HG03159 (cell line): ENCODE results near the gene EMILIN2.
"Not testable (repeated sequence)": the region's sequence is repeated elsewhere in the genome, so short reads cannot be mapped to it uniquely, and the experiment has no call there.

Source experiments
- ATAC-seq: cut with Tn5 transposase; IDR thresholded peaks from one replicate; pipeline ENCODE4 v1.9.1; 2021; ENCODE audit warnings: mild to moderate bottlenecking, moderate library complexity; ENCODE audit not compliant: unreplicated experiment

EMILIN2 gene

DNA sequence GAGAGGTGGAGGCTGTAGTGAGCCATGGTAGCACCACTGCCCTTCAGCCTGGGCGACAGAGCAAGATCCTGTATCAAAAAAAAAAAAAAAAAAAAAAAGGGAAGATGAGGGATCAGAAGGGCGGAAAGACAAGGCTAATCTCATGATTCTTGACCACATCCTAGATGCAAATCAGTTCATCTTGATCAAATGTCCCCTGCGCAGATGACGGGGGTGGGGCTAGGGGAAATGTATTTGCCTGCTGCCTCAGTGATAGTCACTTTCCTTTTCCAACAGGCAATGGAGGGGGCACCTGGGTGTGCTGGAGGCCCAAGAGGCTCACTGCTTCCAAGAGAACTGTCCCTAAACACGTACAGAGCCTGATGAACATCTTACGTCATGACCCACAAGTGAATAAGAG lies 3.7 kb upstream of the EMILIN2 start:
- ATAC-seq = no peak

DNA sequence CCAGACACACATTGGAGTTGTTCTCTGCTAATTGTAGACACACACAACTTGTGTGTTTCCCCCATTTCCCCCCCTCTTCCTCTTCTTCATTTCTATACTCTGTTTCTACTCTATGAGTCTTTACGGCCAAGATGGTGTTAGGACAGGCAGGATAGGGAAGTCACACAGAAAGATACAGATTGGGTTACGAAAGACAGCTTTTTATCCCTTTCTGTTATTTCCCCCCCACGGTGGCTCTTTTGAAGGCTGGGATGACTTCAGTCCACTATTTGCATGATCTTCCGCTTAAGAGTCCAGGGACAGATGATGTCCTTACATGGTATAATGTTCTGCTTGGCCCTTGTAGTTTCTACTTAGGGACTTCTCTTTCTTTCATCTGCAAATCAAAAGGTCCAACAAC lies 1.6 kb upstream of the EMILIN2 start:
- no peak for ATAC-seq

DNA sequence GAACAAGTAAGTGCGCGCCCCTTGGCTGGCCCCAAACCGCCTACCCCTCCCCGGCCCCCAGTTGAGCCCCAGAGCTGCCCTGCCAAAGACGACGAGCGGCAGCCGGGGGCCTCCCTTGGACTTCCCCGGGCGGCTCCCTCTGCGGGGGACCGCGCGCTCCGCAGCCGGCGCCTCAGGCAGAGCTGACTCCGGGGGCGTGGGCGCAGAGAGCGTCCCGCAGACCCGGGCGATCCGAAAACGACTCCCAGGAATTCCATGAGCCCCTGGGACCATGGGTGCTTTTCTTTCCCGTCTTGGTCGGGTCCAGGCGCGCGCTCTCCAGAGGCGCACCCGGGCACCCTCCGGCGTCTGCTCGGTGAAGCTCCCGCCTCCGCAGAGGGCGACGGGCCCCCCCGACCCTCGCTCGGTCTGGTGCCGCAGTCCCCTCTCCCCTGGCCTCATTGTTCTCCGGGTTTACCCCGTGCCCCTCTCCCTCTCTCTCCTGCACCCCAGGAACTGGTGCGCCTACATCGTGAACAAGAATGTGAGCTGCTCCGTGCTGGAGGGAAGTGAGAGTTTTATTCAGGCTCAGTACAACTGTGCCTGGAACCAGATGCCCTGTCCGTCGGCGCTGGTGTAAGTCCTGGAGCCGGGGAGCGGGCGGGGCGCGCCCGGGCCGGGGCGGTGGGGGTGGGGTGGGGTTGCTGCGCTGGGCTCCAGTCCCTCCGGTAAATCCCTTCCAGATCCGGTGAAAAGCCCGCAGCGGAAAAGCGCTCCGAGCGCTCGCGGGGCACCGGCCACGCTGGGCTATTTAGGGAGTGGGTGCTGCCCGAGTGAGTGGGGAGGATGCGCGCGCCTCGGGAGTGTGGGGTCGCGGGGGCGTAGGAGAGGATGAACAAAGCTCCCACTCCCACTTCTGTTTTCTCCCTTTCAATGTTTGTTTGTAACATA lies 776 bp downstream of the EMILIN2 start:
- ATAC-seq = peak; percentile 42

DNA sequence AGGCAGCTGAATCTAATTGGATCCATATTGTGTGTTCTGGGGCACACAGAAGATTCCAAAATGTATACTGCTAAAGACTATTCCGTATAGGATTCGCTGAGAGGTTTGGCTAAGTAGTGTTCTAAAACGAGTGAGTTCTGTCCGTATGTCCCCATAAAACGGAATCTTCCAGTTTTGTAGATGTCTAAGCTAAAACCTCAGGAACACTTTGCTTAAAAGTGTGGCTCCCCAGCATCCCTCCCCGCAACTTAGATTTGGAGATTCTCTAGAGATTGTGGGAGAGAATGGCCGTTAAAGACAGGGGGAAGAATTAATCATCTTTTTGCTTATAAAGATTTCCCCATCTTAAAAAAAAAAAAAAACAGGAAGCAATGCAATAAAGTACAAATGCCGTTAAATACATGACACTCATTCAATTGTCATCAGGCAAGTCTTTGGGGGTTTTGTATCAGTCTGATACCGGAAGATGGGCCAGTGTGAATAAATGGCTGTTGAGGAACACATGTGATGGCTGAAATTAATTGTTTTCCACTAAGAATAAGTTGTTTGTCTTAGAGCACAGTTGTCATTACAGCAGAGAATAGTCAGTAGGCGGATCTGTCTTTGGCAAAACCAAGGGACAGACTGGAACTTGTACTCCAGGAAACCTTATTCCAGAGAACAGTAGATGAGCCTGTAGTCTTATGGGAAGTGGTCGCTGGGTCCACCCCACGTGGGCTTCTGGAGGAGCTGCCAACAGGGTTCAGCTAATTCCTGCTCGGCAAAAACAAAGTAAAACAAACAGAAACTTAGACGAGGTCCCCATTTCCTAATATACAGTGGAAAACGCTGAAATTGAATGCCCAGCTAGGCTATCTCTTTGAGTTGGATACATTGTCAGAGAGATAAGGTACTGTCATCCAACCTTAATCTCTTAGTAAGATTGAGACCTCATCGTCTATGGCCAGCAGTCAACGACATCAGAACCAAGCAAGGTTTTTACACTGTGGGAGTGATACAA lies 1.7 kb downstream of the EMILIN2 start:
- no peak for ATAC-seq

DNA sequence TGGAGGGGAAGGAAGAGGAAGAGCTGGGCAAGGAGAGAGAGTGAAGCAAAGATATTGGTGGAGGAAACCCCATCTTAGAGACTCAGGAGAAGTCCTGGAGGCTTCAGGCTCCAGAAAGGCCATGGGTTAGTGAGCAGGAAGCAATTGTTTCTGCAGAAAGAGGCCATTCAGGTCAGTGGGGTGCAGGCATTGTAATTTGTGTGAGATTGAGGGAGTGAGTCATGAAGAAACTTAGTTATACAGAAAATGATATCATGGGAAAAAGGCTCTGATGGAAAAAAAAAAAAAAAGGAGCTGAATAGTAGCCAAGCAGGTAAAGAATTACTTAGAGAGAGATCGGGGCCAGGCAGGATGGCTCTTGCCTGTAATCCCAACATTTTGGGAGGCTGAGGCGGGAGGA lies 4.0 kb downstream of the EMILIN2 start:
- ATAC-seq = no peak

DNA sequence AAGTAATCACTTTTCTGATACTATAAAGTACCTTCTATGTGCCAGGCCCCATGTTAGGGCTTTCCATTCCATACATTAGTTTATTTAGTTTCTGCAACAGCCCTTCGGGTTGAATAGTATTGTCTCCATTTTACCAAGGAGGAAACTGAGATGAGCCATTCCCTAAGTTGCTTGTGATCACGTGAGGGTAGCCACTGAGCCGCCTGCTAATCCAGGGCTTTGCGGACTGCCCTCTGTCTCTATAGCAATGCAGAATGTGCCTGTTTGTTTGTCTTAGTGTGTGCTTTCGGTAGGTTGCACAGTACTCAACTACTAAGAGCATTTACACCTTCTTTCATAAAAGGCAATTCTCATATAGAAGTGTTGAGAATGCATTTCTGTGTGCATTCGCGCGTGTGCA lies 5.0 kb downstream of the EMILIN2 start:
- no peak for ATAC-seq

DNA sequence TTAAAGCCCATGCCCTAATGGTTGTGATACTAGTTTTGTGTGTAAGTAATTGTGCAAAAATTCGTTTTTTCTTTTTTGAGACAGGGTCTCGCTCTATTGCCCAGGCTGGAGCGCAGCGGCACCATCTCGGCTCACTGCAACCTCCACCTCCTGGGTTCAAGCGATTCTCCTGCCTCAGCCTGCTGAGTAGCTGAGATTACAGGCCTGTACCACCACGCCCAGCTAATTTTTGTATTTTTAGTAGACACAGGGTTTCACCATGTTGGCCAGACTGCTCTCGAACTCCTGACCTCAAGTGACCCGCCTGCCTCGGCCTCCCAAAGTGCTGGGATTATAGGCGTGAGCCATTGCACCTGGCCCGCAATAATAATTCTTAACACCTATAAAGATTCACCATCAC lies 5.7 kb downstream of the EMILIN2 start:
- ATAC-seq = not testable (repeated sequence)

DNA sequence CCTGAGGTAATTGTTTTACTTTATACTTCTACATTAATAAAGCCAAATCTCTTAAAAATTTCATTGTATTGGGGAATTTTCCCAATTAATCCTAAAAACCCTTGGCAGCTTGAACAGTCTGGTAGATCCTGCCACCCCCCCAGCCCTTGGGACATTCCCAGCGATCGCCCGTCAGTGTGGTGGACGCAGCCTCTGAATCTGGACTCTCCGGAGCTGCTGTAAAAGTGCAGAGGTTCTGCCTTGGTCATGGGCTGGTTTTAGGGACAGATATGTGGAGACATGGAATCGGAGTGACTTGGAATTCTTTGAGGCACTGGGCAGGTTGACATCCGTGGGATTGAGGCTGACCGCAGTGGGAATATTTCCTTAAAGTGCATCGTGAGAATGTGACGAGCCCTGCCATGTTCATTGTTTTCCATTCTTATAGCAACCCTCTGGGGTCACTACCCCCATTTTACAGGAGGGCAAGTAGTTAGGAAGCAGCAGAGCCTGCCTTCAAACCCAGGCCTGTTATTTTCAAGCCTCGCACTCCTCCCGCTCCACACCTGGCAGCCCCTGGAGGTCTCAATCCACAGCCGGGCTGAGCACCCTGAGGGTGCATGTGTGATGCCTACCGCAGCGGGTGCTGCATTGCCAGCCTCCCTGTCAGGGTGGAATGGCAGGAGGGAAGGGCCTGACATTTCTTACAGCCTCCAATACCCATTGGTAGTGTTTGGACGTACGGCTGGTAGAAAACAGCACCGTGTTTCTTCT lies 6.5 kb downstream of the EMILIN2 start:
- no peak for ATAC-seq

DNA sequence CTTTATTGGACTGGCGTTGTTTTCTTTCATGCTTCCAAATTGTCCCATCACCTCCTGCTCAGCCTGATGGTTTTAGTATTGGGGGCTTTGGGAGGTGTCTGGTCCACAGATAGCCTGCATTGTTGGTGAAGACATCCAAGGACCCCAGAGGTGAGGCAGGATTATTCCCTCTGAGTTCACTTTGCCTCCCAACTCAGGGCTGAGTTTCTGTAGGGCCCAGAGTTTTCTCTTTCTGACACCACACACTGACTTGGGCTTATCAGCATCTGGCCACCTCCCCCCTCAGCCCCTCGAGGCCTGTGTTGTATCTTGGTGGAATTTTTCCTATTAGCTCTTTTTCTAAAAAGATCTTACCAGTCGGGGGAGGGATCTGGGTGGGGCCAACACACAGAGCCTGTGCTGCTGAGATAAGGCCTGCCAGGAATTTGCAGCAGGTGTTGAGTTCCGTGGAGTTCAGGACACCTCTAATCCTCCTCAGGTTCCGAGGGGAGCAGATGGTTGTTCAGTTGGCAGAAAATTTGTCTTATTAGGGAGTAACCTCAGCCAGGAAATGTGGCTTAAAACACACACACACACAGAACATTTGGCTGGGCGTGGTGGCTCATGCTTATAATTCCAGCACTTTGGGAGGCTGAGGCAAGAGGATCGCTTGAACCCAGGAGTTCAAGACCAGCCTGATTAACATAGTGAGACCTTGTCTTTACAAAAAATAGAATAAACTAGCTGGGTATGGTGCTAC lies 7.3 kb downstream of the EMILIN2 start:
- ATAC-seq = no peak

DNA sequence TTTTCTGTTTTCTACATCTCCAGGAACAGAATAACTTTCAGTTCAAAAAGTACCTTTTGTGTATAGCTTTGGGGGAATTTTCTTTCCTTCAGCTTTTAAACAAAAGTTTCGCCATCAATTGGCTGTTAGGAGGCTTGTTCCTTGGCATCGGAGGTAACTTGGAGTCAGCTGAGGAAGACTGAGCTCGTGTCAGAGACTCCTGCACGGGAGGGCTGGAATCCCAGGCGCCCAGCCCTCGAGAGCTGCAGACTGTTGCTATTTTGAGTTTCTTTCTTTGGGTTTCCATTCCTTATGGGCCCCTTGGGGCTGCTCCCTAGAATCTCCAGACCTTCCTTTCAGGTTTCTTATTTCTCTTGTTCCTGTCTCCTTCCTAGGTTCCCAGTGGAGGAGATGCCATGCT lies 8.1 kb downstream of the EMILIN2 start:
- no peak for ATAC-seq

DNA sequence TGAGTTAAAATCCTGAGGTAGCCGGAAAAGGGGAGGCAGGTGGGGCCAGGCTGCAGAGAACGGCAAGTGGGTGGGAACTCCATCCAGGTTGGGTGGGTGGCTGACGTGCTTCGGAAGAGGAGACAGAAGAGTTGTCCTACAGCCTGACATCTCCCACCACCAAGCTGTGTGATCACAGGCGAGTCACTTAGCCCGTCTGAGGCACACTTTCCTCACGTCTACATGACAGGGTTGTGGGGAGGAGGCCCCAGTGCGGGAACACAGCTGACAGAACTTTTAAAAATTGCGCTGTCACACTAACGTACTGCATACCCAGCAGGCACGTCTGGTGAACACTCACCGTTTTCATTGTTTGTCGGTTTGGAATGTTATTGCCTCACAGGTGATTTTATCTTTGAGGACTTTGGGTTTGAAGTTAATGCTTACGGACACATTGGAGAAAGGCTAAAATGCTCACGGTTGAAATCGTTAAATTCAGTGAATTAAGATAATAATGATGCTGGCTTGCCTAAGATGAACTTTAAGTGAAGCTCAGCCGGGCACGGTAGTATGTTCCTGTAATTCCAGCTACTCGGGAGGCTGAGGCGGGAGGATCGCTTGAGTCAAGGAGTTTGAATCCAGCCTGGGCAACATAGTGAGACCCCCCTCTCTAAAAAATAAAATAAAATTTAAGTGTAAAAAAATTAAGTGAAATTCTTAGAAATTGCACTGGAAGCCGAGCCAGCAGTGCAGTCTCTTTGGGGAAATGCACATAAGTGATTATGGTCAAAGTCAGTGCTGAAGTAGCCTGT lies 8.9 kb downstream of the EMILIN2 start:
- no peak for ATAC-seq

DNA sequence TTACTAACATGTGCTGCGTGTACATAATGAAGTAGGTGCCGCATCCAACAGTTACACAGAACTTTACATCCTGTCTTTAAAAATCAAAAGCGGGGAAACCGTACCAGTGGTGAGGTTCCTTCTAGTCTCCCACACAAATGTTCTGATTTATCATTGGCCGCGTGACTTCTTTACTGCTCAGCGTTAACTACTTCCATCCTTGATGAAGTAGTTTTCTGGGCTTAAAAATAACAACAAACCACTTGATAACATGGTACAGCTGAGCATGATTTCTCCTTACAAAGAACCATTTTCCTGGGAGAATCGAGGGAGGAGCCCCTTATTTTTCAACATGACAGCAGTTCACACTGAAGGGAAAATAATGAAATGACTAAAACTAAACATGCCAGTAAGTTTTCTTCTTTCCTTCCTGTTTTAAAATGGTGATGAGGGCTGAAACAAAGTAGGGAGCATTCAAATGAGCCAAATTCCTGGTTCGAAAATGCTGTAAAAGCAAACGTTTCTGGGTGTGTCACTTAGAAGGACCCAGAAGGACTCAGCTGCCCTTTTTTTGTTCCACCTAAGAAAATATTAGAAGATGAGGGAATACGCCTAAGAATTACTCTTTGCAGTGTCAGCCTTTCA lies 9.9 kb downstream of the EMILIN2 start:
- ATAC-seq = no peak

DNA sequence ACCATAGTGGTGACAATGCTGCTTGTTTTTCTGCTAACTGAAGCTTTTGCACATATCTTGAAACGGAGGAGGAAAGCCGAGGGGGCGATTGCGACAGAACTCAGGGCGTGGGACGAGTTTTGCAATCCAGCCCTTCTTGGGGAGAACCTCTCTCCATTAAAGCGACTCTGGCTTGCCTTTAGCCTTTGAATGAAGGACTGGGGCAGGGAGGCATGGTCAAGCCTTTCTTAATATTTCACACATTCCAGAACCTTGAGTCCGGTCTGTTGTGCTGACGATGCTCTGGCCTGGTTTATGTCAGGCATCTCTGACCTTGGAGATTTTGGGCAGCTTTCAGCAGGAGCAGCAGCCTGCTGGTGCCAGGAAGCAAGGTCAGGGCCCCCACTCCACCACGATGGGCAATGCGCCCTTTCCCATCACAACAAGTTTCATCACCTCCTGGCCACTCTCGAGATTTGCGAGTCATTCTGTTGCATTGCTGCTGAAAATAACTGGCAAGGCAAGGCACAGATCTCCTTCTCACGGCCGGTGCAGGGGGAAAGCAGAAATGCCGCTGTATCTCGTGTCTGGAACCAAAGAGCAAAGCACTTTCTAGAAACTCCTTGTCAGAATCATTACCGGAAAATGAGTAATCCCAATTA lies 10.8 kb downstream of the EMILIN2 start:
- no peak for ATAC-seq

DNA sequence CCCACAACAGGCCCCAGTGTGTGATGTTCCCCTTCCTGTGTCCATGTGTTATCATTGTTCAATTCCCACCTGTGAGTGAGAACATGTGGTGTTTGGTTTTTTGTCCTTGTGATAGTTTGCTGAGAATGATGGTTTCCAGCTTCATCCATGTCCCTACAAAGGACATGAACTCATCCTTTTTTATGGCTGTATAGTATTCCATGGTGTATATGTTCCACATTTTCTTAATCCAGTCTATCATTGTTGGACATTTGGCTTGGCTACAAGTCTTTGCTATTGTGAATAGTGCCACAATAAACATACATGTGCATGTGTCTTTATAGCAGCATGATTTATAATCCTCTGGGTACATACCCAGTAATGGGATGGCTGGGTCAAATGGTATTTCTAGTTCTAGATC lies 13.6 kb downstream of the EMILIN2 start:
- not testable (repeated sequence) for ATAC-seq

DNA sequence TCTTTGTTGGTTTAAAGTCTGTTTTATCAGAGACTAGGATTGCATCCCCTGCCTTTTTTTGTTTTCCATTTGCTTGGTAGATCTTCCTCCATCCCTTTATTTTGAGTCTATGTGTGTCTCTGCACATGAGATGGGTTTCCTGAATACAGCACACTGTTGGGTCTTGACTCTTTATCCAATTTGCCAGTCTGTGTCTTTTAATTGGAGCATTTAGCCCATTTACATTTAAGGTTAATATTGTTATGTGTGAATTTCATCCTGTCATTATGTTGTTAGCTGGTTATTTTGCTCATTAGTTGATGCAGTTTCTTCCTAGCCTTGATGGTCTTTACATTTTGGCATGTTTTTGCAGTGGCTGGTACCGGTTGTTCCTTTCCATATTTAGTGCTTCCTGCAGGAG lies 17.2 kb downstream of the EMILIN2 start:
- not testable (repeated sequence) for ATAC-seq

DNA sequence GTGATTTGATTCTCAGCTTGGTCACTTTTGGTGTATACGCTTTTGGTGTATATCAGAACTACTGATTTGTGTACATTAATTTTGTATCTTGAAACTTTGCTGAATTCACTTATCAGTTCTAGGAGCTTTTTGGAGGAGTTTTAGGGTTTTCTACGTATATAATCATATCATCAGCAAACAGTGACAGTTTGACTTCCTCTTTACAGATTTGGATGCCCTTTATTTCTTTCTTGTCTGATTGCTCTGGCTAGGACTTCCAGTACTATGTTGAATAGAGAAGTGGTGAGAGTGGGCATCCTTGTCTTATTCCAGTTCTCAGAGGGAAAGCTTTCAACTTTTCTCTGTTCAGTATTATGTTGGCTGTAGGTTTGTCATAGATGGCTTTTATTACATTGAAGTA lies 19.7 kb downstream of the EMILIN2 start:
- not testable (repeated sequence) for ATAC-seq

DNA sequence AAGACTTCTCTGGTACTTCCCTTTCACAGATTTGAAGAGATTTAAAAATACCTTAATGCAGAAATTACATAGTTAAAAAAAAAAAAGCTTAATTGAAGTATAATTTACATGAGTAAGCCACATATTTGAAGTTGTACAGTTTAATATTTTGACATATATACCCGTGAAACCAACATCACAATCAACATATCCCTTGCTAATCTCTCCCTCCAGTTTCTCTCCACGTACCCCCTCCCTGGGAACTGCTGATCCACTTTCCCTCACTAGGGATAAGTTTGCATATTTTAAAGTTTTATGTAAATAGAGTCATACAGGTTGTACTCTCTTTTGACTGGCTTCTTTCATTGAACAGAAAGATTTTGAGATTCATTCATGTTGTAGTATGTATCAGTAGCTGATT lies 22.4 kb downstream of the EMILIN2 start:
- ATAC-seq = no peak

DNA sequence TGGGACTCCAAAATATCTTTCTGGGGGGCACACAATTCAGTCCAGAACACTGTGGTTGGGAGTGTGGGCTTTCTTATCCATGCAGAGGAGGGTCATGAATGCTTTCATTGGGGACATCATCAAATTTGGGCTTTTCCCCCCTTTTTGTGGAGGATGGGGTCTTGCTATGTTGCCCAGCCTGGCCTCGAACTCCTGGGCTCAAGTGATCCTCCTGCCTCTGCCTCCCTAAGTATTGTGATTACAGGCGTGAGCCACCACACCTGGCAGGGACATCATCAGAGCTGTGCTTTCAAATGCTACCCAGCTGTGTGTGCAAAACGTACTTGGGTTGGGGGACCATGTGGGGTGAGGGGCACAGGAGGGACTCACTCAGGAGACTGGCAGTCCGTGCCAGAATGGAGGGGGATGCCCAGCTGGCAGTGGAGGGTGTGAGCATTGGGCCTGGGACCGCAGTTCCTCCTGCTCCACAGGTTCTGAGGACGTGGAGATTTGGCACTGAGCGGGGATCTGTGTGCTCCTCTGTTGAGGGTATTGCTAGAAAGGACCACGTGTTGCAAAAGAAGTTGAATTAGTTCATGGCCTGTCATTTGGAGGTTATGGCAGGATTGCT lies 24.4 kb downstream of the EMILIN2 start:
- no peak for ATAC-seq
